Activated T-helper 2 cell treated with anti-CD3 and anti-CD28 coated beads, Interferon-gamma antibody, Interleukin-2, Interleukin-4, amounts not matched to agents 10 μg/mL and 5 μg/mL and 100 μg/mL, durations not matched to agents 14 hours and 24 hours and 36 hours (primary cell): Measurements from ENCODE around the gene SLC44A4. TPM values are rescaled to one million over a fixed set of nuclear protein-coding genes. Genes with fewer than 3 reads are reported as not detected.
A peak's percentile ranks its signal among the peaks of the same experiment; 100 is the strongest.
"Not testable (repeated sequence)": the region's sequence is repeated elsewhere in the genome, so short reads cannot be mapped to it uniquely, and the experiment has no call there.

Experiments
- DNase-seq: peaks from one replicate; pipeline ENCODE4 v3.0.0; 2021; ENCODE audit warnings: low spot score
- H3K27ac Mint-ChIP-seq: one replicate; pipeline ENCODE4 v1.8.0; 2021; ENCODE audit warnings: mixed read lengths
- H3K27me3 Mint-ChIP-seq: one replicate; pipeline ENCODE4 v1.8.0; 2021; ENCODE audit warnings: low read depth, mixed read lengths
- H3K36me3 Mint-ChIP-seq: one replicate; pipeline ENCODE4 v1.8.0; 2021; ENCODE audit warnings: low read depth, mixed read lengths
- H3K4me1 Mint-ChIP-seq: one replicate; pipeline ENCODE4 v1.8.0; 2021; ENCODE audit warnings: low read depth, mixed read lengths
- H3K4me3 Mint-ChIP-seq: one replicate; pipeline ENCODE4 v1.8.0; 2021; ENCODE audit warnings: low read depth, mild to moderate bottlenecking, moderate library complexity, mixed read lengths
- H3K9me3 Mint-ChIP-seq: one replicate; pipeline ENCODE4 v1.8.0; 2021; ENCODE audit warnings: mixed read lengths
- intact Hi-C: fragments of 100-400 bp; cut with micrococcal nuclease; formaldehyde crosslinking; loops from one replicate; pipeline ENCODE4 v1.15.1; 2023
- total RNA-seq: library from RNA; stranded (reverse); gene quantifications from 2 replicates; pipeline ENCODE4 v1.2.3, GENCODE V29; 2022

SLC44A4 gene
- total RNA-seq, 1 donor from 2014 or later, result 0.18 TPM

GRCh38 chr6:31836474-31837368 lies 42.1 kb downstream of the SLC44A4 start:
- intact Hi-C loops, result loop anchor here (10.0 kb wide), 3 partner anchors 338 to 1008 kb away; partner anchors contain the start of genes AGPAT1, MICB, PSMB8 and RNF5
- no peak for DNase-seq

DNA sequence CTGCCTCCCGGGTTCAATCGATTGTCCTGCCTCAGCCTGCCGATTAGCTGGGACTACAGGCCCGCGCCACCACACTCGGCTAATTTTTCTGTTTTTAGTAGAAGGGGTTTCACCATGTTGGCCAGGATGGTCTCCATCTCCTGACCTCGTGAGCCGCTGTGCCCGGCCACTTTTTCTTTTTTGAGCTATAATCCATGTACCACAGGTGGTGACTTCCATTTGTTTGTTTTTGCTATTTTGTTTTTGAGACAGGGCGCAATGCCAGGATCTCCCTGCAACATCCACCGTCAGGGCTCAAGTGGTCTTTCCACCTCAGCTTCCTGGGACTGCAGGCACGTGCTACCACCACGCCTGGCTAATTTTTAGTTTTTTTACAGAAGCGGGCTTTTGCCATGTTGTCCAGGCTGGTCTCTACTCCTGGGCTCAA lies 42.7 kb downstream of the SLC44A4 start:
- no peaks in the 10 kb centered on the region for H3K9me3 Mint-ChIP-seq
- H3K4me3 Mint-ChIP-seq, result peak overlapping the region; percentile 87
- no peak for DNase-seq
- intact Hi-C loops, result loop anchor here (10.0 kb wide), 3 partner anchors 339 to 1009 kb away; partner anchors contain the start of genes AGPAT1, MICB, PSMB8 and RNF5
- H3K27me3 Mint-ChIP-seq, result no peaks in the 10 kb centered on the region
- H3K36me3 Mint-ChIP-seq, result peaks cover 70% of the 10 kb centered on the region
- peak overlapping the region; percentile 97 for H3K27ac Mint-ChIP-seq
- H3K4me1 Mint-ChIP-seq, result peaks cover 31% of the 10 kb centered on the region

More at GRCh38 chr6:31836474-31837368, 42.1 kb downstream of the SLC44A4 start:
- no peaks in the 10 kb centered on the region for H3K27me3 Mint-ChIP-seq
- H3K4me1 Mint-ChIP-seq, result peaks cover 31% of the 10 kb centered on the region
- H3K27ac Mint-ChIP-seq, result peak overlapping the region; percentile 97
- H3K4me3 Mint-ChIP-seq, result peak overlapping the region; percentile 87
- no peaks in the 10 kb centered on the region for H3K9me3 Mint-ChIP-seq
- H3K36me3 Mint-ChIP-seq, result peaks cover 69% of the 10 kb centered on the region

DNA sequence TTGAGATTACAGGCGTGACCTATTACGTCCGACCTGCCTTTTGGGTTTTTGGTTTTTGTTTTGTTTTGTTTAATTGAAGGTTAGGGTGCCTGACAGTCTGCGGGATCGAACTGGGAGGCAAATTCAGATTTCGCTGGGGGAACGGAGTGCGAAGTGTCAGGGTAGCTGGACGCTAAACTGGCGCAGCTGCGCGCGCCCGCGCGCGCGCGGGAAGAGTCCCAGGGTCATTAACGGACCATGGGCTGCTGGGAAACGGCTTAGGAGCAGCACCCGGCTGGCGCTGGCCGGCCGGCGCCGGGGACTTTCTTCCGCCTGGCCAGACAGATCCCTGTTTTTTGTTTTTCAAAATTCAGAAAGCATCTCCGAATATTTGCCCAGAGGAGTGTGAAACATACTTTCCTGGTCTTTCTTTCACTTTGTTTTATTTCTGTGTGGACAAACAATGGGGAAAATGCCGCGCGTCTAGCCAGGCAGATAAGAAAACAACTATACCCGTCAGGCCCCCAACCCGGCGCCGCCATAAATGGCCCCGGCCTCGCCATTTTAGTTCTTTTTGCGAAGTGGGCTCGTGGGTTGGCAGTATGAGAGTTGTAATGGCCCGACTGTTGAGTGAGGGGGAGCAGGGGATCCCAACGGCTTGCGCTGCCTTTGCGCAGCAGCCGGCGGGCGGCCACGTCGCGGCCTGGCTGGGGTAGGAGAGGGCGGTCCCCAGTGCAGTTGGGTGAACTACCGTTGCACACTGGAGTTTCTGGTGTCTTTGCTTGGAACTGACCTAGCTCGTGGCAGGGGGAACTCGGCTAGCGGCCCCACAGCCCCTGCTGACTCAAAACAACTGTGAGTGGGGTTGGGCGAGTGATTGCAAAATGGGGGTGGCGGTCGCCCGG lies 44.2 kb downstream of the SLC44A4 start:
- peak overlapping the region; percentile 87 for H3K4me3 Mint-ChIP-seq
- H3K9me3 Mint-ChIP-seq, result no peaks in the 10 kb centered on the region
- no peaks in the 10 kb centered on the region for H3K27me3 Mint-ChIP-seq
- H3K36me3 Mint-ChIP-seq, result peaks cover 70% of the 10 kb centered on the region
- peak; percentile 71 for DNase-seq
- peaks cover 36% of the 10 kb centered on the region for H3K4me1 Mint-ChIP-seq
- intact Hi-C loops, result loop anchor here (1.0 to 10.0 kb wide), 10 partner anchors 29 to 1010 kb away; partner anchors contain the start of genes AGPAT1, ATP6V1G2, EHMT2 and LY6G5C
- peak overlapping the region; percentile 97 for H3K27ac Mint-ChIP-seq

GRCh38 chr6:31831350-31832215 lies 47.2 kb downstream of the SLC44A4 start:
- intact Hi-C loops, result loop anchor here (5.0 to 10.0 kb wide), 8 partner anchors 34 to 1013 kb away; partner anchors contain the start of genes AGPAT1, ATP6V1G2, EHMT2 and LY6G5C
- Mint-ChIP-seq H3K9me3 (no peaks in the 10 kb centered on the region), H3K27ac (no peak overlapping the region), H3K4me1 (peaks cover 21% of the 10 kb centered on the region), H3K27me3 (no peaks in the 10 kb centered on the region), H3K36me3 (peaks cover 40% of the 10 kb centered on the region), H3K4me3 (peak overlapping the region; percentile 87)
- DNase-seq, result no peak

DNA sequence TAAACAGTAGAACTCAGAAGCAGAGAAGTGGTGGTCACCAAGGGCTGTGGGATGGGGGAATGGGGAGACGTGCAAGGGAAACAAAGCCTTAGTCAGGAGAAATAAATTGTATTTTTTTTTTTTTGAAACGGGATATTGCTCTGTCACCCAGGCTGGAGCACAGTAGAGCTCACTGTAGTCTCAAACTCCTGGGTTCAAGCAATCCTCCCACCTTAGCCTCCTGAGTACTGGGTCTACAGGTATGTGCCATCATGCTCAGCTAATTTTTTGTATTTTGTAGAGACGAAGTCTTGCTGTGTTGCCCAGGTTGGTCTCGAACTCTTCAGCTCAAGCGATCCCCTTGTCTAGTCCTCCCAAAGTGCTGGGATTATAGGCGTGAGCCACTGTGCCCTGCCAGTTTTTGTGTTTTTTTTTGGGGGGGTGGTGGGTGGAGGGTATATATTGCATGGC lies 47.9 kb downstream of the SLC44A4 start:
- Mint-ChIP-seq H3K27me3 (no peaks in the 10 kb centered on the region), H3K27ac (peak overlapping the region; percentile 48), H3K4me3 (peak overlapping the region; percentile 87), H3K4me1 (peaks cover 15% of the 10 kb centered on the region), H3K9me3 (no peaks in the 10 kb centered on the region), H3K36me3 (peaks cover 34% of the 10 kb centered on the region)
- DNase-seq, result no peak
- intact Hi-C loops, result loop anchor here (1.0 to 10.0 kb wide), 9 partner anchors 34 to 1014 kb away; partner anchors contain the start of genes AGPAT1, ATP6V1G2, EHMT2 and LY6G5C

DNA sequence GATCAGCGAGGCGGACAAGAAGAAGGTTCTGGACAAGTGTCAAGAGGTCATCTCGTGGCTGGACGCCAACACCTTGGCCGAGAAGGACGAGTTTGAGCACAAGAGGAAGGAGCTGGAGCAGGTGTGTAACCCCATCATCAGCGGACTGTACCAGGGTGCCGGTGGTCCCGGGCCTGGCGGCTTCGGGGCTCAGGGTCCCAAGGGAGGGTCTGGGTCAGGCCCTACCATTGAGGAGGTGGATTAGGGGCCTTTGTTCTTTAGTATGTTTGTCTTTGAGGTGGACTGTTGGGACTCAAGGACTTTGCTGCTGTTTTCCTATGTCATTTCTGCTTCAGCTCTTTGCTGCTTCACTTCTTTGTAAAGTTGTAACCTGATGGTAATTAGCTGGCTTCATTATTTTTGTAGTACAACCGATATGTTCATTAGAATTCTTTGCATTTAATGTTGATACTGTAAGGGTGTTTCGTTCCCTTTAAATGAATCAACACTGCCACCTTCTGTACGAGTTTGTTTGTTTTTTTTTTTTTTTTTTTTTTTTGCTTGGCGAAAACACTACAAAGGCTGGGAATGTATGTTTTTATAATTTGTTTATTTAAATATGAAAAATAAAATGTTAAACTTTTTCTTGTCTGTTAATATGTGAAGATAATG lies 49.0 kb downstream of the SLC44A4 start:
- DNase-seq, result no peak
- H3K4me1 Mint-ChIP-seq, result peaks cover 23% of the 10 kb centered on the region
- peak overlapping the region; percentile 87 for H3K4me3 Mint-ChIP-seq
- intact Hi-C loops, result loop anchor here (1.0 to 10.0 kb wide), 10 partner anchors 32 to 1015 kb away; partner anchors contain the start of genes AGPAT1, ATP6V1G2, EHMT2 and LTA
- peaks cover 24% of the 10 kb centered on the region for H3K36me3 Mint-ChIP-seq
- no peaks in the 10 kb centered on the region for H3K9me3 Mint-ChIP-seq
- peak overlapping the region; percentile 48 for H3K27ac Mint-ChIP-seq
- H3K27me3 Mint-ChIP-seq, result no peaks in the 10 kb centered on the region

DNA sequence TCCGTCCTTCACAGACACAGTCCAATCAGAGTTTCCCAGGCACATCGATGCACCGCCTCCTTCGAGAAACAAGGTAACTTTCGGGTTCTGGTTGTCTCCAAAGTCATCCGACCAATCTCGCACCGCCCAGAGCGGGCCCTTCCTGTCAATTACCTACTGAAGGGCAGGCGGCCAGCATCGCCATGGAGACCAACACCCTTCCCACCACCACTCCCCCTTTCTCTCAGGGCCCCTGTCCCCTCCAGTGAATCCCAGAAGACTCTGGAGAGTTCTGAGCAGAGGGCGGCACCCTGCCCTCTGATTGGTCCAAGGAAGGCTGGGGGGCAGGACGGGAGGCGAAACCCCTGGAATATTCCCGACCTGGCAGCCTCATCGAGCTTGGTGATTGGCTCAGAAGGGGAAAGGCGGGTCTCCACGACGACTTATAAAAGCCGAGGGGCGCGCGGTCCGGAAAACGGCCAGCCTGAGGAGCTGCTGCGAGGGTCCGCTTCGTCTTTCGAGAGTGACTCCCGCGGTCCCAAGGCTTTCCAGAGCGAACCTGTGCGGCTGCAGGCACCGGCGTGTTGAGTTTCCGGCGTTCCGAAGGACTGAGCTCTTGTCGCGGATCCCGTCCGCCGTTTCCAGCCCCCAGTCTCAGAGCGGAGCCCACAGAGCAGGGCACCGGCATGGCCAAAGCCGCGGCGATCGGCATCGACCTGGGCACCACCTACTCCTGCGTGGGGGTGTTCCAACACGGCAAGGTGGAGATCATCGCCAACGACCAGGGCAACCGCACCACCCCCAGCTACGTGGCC lies 51.3 kb downstream of the SLC44A4 start, which contains the start of gene HSPA1B:
Gene HSPA1B (plus strand): TSS at position 453 of the 794 bp plus-strand sequence. CDS start 213 bp downstream, at position 666.
- peaks cover 32% of the 10 kb centered on the region for H3K4me1 Mint-ChIP-seq
- no peaks in the 10 kb centered on the region for H3K27me3 Mint-ChIP-seq
- intact Hi-C loops, result loop anchor here (2.0 to 10.0 kb wide), 3 partner anchors 15 to 253 kb away; partner anchors contain the start of genes C6orf47, LTA and TNF
- DNase-seq, result peak; percentile 96
- no peaks in the 10 kb centered on the region for H3K9me3 Mint-ChIP-seq
- peaks cover 20% of the 10 kb centered on the region for H3K36me3 Mint-ChIP-seq
- H3K27ac Mint-ChIP-seq, result peak within 1 kb of the TSS; percentile 95
- peak within 1 kb of the TSS; percentile 85 for H3K4me3 Mint-ChIP-seq

GRCh38 chr6:31826793-31827285 lies 52.0 kb downstream of the SLC44A4 start:
- Mint-ChIP-seq H3K27me3 (no peaks in the 10 kb centered on the region), H3K4me1 (peaks cover 32% of the 10 kb centered on the region), H3K36me3 (peaks cover 20% of the 10 kb centered on the region), H3K4me3 (peak overlapping the region; percentile 85), H3K9me3 (no peaks in the 10 kb centered on the region), H3K27ac (peak overlapping the region; percentile 95)
- intact Hi-C loops, result loop anchor here (2.0 to 10.0 kb wide), 3 partner anchors 14 to 252 kb away; partner anchors contain the start of genes C6orf47, LTA and TNF
- DNase-seq, result no peak

GRCh38 chr6:31825553-31825952 lies 53.2 kb downstream of the SLC44A4 start:
- H3K36me3 Mint-ChIP-seq, result peaks cover 10% of the 10 kb centered on the region
- H3K9me3 Mint-ChIP-seq, result no peaks in the 10 kb centered on the region
- peak overlapping the region; percentile 95 for H3K27ac Mint-ChIP-seq
- intact Hi-C loops, result loop anchor here (10.0 kb wide), 1 partner anchor 251 kb away; the partner anchor contains the start of genes LTA and TNF
- no peaks in the 10 kb centered on the region for H3K27me3 Mint-ChIP-seq
- peak overlapping the region; percentile 85 for H3K4me3 Mint-ChIP-seq
- DNase-seq, result no peak
- peaks cover 35% of the 10 kb centered on the region for H3K4me1 Mint-ChIP-seq

- H3K4me3 Mint-ChIP-seq, result peak overlapping the region; percentile 26
- DNase-seq, H3K9me3 Mint-ChIP-seq, H3K27me3 Mint-ChIP-seq, H3K36me3 Mint-ChIP-seq: not testable (repeated sequence)
- H3K4me1 Mint-ChIP-seq, result peaks cover 35% of the 10 kb centered on the region
- intact Hi-C loops, result loop anchor here (5.0 to 10.0 kb wide), 2 partner anchors 39 to 249 kb away; partner anchors contain the start of genes LTA, NEU1 and TNF
- H3K27ac Mint-ChIP-seq, result peak overlapping the region; percentile 33
Measured at GRCh38 chr6:31823592-31824196, 55.1 kb downstream of the SLC44A4 start.
